Fibroblast of lung (primary cell): Measurements from ENCODE around the gene SLIT3.

Source experiments
- CTCF ChIP-seq, 2 donors: IDR thresholded peaks in 1 of 2; conservative IDR thresholded peaks in 1 of 2; 1 replicate in 1 of 2; 2 replicates in 1 of 2; pipeline ENCODE4 v1.5.1; 2011 to 2012; ENCODE audit warnings: low read length in 2 of 2, control low read depth in 1 of 2, inconsistent platforms in 1 of 2, low read depth in 1 of 2, mild to moderate bottlenecking in 1 of 2
- EZH2 ChIP-seq: IDR thresholded peaks from 2 replicates; pipeline ENCODE4 v1.5.1; 2012; ENCODE audit warnings: low read length, control low read depth, mild to moderate bottlenecking; ENCODE audit errors: missing control alignments

DNA sequence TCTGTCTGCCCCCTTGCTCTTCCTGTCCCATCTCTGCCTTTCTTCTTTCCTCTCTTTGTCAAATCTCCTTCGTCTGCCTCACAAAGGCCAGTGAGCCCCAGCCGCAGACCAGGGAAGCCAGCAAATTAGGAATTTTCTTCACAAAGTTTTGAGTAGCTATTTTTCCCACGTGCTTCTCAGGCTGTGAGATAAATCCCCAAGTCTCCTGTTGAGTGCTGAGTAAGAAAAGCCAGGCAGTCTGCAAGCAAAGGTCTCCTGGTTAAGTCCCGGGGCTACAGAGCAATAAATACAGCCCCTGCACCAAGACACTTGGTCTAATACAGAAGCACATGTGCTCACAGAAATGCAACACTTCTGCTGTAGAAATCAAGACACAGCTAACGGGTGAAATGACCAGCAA lies 284.9 kb downstream of the SLIT3 start:
- no peak for TF ChIP-seq CTCF (conservative IDR thresholded peaks at IDR 0.05 in 1 of 2, IDR thresholded peaks at IDR 0.05 in 1 of 2; ENCODE audit: low read depth in 1 of 2, low read length in 2 of 2)
- TF ChIP-seq EZH2: no peak
